Neural cell (in vitro differentiated cells): ENCODE data around the gene RNF213.

Experiments
- EP300 ChIP-seq: fragments of 450-650 bp; conservative IDR thresholded peaks from 2 replicates; pipeline ENCODE4 v1.6.1; 2014; ENCODE audit warnings: antibody characterized with exemption, mild to moderate bottlenecking, moderate library complexity; ENCODE audit not compliant: poor library complexity, severe bottlenecking
- EZH2 ChIP-seq: fragments of 200-600, 300-800 bp; shearing (Covaris generic), sonication (generic); IDR thresholded peaks from 2 replicates; pipeline ENCODE4 v1.6.1; 2014; ENCODE audit warnings: antibody characterized with exemption, low read length, borderline replicate concordance, mild to moderate bottlenecking; ENCODE audit not compliant: insufficient read depth, poor library complexity, severe bottlenecking
- POLR2AphosphoS5 ChIP-seq: IDR thresholded peaks from 2 replicates; pipeline ENCODE4 v1.6.1; 2012
- RAD21 ChIP-seq: fragments of 450-650 bp; conservative IDR thresholded peaks from 2 replicates; pipeline ENCODE4 v1.6.1; 2014; ENCODE audit warnings: antibody characterized with exemption, mild to moderate bottlenecking, moderate library complexity
- TAF1 ChIP-seq: IDR thresholded peaks from 2 replicates; pipeline ENCODE4 v1.6.1; 2012; ENCODE audit warnings: low read depth
- TF ChIP-seq, protein P1 (sequence below): fragments of 450-650 bp; IDR thresholded peaks from 2 replicates; pipeline ENCODE4 v1.5.1; 2014; ENCODE audit warnings: antibody characterized with exemption, mild to moderate bottlenecking, moderate library complexity; ENCODE audit not compliant: poor library complexity, severe bottlenecking
- TF ChIP-seq, protein P2 (sequence below): IDR thresholded peaks from 2 replicates; pipeline ENCODE4 v1.6.1; 2012; ENCODE audit warnings: borderline replicate concordance

DNA sequence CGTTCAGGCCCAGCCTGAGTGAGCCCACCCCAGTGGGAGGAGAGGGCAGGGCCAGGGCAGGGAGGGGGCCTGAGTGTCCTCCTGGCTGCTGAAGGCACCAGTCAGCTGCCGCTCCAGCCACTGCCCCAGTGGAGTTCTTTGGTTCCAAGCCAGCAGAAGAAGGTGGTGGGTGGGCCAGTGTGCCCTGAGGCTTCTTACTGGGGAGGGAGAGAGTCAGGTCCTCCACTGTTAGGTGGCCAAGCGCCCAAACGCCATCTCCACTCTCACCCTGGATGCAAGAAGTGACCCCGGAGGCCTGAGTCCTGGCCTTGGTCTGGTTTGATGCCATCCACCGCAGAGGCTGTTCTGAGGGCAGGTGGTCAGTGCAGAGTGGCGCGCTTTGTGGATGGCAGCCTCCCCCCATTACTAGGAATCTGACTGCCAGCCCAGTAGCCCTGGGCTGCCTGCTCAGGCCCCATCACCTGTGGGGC lies 2.2 kb downstream of the RNF213 start:
- TF ChIP-seq TAF1 = no peak
- TF ChIP-seq, protein P1, sequence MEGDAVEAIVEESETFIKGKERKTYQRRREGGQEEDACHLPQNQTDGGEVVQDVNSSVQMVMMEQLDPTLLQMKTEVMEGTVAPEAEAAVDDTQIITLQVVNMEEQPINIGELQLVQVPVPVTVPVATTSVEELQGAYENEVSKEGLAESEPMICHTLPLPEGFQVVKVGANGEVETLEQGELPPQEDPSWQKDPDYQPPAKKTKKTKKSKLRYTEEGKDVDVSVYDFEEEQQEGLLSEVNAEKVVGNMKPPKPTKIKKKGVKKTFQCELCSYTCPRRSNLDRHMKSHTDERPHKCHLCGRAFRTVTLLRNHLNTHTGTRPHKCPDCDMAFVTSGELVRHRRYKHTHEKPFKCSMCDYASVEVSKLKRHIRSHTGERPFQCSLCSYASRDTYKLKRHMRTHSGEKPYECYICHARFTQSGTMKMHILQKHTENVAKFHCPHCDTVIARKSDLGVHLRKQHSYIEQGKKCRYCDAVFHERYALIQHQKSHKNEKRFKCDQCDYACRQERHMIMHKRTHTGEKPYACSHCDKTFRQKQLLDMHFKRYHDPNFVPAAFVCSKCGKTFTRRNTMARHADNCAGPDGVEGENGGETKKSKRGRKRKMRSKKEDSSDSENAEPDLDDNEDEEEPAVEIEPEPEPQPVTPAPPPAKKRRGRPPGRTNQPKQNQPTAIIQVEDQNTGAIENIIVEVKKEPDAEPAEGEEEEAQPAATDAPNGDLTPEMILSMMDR = no peak
- no peak for TF ChIP-seq EZH2
- TF ChIP-seq POLR2AphosphoS5 = no peak
- TF ChIP-seq, protein P2, sequence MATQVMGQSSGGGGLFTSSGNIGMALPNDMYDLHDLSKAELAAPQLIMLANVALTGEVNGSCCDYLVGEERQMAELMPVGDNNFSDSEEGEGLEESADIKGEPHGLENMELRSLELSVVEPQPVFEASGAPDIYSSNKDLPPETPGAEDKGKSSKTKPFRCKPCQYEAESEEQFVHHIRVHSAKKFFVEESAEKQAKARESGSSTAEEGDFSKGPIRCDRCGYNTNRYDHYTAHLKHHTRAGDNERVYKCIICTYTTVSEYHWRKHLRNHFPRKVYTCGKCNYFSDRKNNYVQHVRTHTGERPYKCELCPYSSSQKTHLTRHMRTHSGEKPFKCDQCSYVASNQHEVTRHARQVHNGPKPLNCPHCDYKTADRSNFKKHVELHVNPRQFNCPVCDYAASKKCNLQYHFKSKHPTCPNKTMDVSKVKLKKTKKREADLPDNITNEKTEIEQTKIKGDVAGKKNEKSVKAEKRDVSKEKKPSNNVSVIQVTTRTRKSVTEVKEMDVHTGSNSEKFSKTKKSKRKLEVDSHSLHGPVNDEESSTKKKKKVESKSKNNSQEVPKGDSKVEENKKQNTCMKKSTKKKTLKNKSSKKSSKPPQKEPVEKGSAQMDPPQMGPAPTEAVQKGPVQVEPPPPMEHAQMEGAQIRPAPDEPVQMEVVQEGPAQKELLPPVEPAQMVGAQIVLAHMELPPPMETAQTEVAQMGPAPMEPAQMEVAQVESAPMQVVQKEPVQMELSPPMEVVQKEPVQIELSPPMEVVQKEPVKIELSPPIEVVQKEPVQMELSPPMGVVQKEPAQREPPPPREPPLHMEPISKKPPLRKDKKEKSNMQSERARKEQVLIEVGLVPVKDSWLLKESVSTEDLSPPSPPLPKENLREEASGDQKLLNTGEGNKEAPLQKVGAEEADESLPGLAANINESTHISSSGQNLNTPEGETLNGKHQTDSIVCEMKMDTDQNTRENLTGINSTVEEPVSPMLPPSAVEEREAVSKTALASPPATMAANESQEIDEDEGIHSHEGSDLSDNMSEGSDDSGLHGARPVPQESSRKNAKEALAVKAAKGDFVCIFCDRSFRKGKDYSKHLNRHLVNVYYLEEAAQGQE = no peak
- no peak for TF ChIP-seq EP300
- no peak for TF ChIP-seq RAD21
